H9 (cell line): ENCODE data around the gene CATSPERZ. TPM values are rescaled to one million over a fixed set of nuclear protein-coding genes. Genes with fewer than 3 reads are reported as not detected.
A peak's percentile ranks its signal among the peaks of the same experiment; 100 is the strongest.

Source experiments
- DNase-seq: peaks from one replicate; pipeline ENCODE4 v3.0.0-alpha.2; 2017
- H2AFZ ChIP-seq: one replicate; pipeline ENCODE4 v1.6.1; 2013; ENCODE audit warnings: mild to moderate bottlenecking, low read length, control low read depth, moderate library complexity
- H2AK5ac ChIP-seq: 2 replicates; pipeline ENCODE4 v1.6.1; 2013; ENCODE audit warnings: low read length, control low read depth, mixed read lengths; ENCODE audit not compliant: insufficient read length
- H2BK120ac ChIP-seq: one replicate; pipeline ENCODE4 v1.6.1; 2013; ENCODE audit warnings: low read depth, mild to moderate bottlenecking, low read length, control low read depth, inconsistent platforms; ENCODE audit not compliant: poor library complexity, severe bottlenecking
- H2BK12ac ChIP-seq: 2 replicates; pipeline ENCODE4 v1.6.1; 2013; ENCODE audit warnings: low read length, control low read depth, mixed read lengths, low read depth; ENCODE audit not compliant: insufficient read length
- H2BK15ac ChIP-seq: 2 replicates; pipeline ENCODE4 v1.6.1; 2013; ENCODE audit warnings: low read depth, low read length, control low read depth
- H2BK20ac ChIP-seq: one replicate; pipeline ENCODE4 v1.6.1; 2013; ENCODE audit warnings: low read depth, mild to moderate bottlenecking, low read length, control low read depth, inconsistent platforms; ENCODE audit not compliant: poor library complexity, severe bottlenecking
- H2BK5ac ChIP-seq: 2 replicates; pipeline ENCODE4 v1.6.1; 2013; ENCODE audit warnings: low read length, control low read depth, mixed read lengths; ENCODE audit not compliant: insufficient read length
- H3K14ac ChIP-seq: 2 replicates; pipeline ENCODE4 v1.6.1; 2013; ENCODE audit warnings: low read length, control low read depth; ENCODE audit not compliant: insufficient read depth
- H3K18ac ChIP-seq: 2 replicates; pipeline ENCODE4 v1.6.1; 2013; ENCODE audit warnings: low read depth, mild to moderate bottlenecking, mixed read lengths, low read length, control low read depth; ENCODE audit not compliant: insufficient read length
- H3K23ac ChIP-seq: 2 replicates; pipeline ENCODE4 v1.6.1; 2013; ENCODE audit warnings: low read length, control low read depth, mixed read lengths, low read depth; ENCODE audit not compliant: insufficient read length
- H3K23me2 ChIP-seq: 2 replicates; pipeline ENCODE4 v1.6.1; 2013; ENCODE audit warnings: low read depth, mild to moderate bottlenecking, mixed read lengths, low read length, control low read depth; ENCODE audit not compliant: insufficient read length, poor library complexity, severe bottlenecking
- H3K27ac ChIP-seq: 2 replicates; pipeline ENCODE4 v1.5.1; 2013; ENCODE audit warnings: low read length, control low read depth, mixed read lengths, low read depth; ENCODE audit not compliant: insufficient read length
- H3K27me3 ChIP-seq: 2 replicates; pipeline ENCODE4 v1.6.1; 2013; ENCODE audit warnings: low read length, control low read depth, inconsistent platforms; ENCODE audit not compliant: insufficient read depth
- H3K4ac ChIP-seq: 2 replicates; pipeline ENCODE4 v1.6.1; 2013; ENCODE audit warnings: low read depth, mild to moderate bottlenecking, control low read depth, inconsistent platforms, low read length, moderate library complexity
- H3K4me1 ChIP-seq: 2 replicates; pipeline ENCODE4 v1.6.1; 2013; ENCODE audit warnings: low read length, control low read depth, inconsistent platforms; ENCODE audit not compliant: insufficient read depth
- H3K4me2 ChIP-seq: 2 replicates; pipeline ENCODE4 v1.6.1; 2013; ENCODE audit warnings: low read length, control low read depth, mixed read lengths; ENCODE audit not compliant: insufficient read length, insufficient read depth
- H3K56ac ChIP-seq: 2 replicates; pipeline ENCODE4 v1.6.1; 2013; ENCODE audit warnings: low read depth, mild to moderate bottlenecking, mixed read lengths, low read length, control low read depth; ENCODE audit not compliant: insufficient read length
- H3K79me1 ChIP-seq: 2 replicates; pipeline ENCODE4 v1.6.1; 2013; ENCODE audit warnings: low read depth, mild to moderate bottlenecking, moderate library complexity, low read length, control low read depth, inconsistent platforms; ENCODE audit not compliant: insufficient read depth, poor library complexity, severe bottlenecking
- H3K79me2 ChIP-seq: 2 replicates; pipeline ENCODE4 v1.6.1; 2013; ENCODE audit warnings: low read length, control low read depth, inconsistent platforms; ENCODE audit not compliant: insufficient read depth
- H3K9ac ChIP-seq: 2 replicates; pipeline ENCODE4 v1.6.1; 2013; ENCODE audit warnings: low read length, control low read depth, mixed read lengths; ENCODE audit not compliant: insufficient read length; ENCODE audit errors: extremely low read depth
- H3K9me3 ChIP-seq: one replicate; pipeline ENCODE4 v1.6.1; 2013; ENCODE audit warnings: low read depth, low read length, inconsistent platforms; ENCODE audit not compliant: control insufficient read depth
- H3T11ph ChIP-seq: one replicate; pipeline ENCODE4 v1.6.1; 2013; ENCODE audit warnings: mild to moderate bottlenecking, low read length, control low read depth, inconsistent platforms
- H4K20me1 ChIP-seq: one replicate; pipeline ENCODE4 v1.6.1; 2013; ENCODE audit not compliant: control insufficient read depth, insufficient read length, insufficient read depth
- H4K5ac ChIP-seq: 2 replicates; pipeline ENCODE4 v1.6.1; 2013; ENCODE audit warnings: low read depth, mild to moderate bottlenecking, mixed read lengths, low read length, control low read depth; ENCODE audit not compliant: insufficient read length
- H4K8ac ChIP-seq: replicated peaks from 2 replicates; pipeline ENCODE4 v1.6.1; 2013; ENCODE audit warnings: low read length, control low read depth, mixed read lengths, low read depth; ENCODE audit not compliant: insufficient read length
- H4K91ac ChIP-seq: 2 replicates; pipeline ENCODE4 v1.6.1; 2013; ENCODE audit warnings: low read depth, mild to moderate bottlenecking, moderate library complexity, mixed read lengths, low read length, control low read depth; ENCODE audit not compliant: insufficient read length
- H3K27ac Mint-ChIP-seq, 3 experiments: 2 replicates in 2 of 3; 3 replicates in 1 of 3; pipeline ENCODE4 v1.8.0; 2020 to 2021; ENCODE audit warnings: mixed read lengths in 3 of 3, mild to moderate bottlenecking in 1 of 3, moderate library complexity in 1 of 3
- H3K27me3 Mint-ChIP-seq: 2 replicates; pipeline ENCODE4 v1.8.0; 2021; ENCODE audit warnings: low read depth, mild to moderate bottlenecking, moderate library complexity, mixed read lengths
- H3K36me3 Mint-ChIP-seq, 3 experiments: 2 replicates in 2 of 3; 3 replicates in 1 of 3; pipeline ENCODE4 v1.8.0; 2020 to 2021; ENCODE audit warnings: low read depth in 3 of 3, mixed read lengths in 3 of 3; ENCODE audit not compliant: insufficient read depth in 1 of 3
- H3K4me1 Mint-ChIP-seq, 2 experiments: 2 replicates each; pipeline ENCODE4 v1.8.0; 2020; ENCODE audit warnings: mixed read lengths in 2 of 2
- H3K4me3 Mint-ChIP-seq, 2 experiments: 2 replicates in 1 of 2; 3 replicates in 1 of 2; pipeline ENCODE4 v1.8.0; 2020 to 2021; ENCODE audit warnings: mild to moderate bottlenecking in 2 of 2, mixed read lengths in 2 of 2, moderate library complexity in 1 of 2
- H3K9me3 Mint-ChIP-seq, 2 experiments: 2 replicates in 1 of 2; 3 replicates in 1 of 2; pipeline ENCODE4 v1.8.0; 2020; ENCODE audit warnings: mild to moderate bottlenecking in 2 of 2, mixed read lengths in 2 of 2, moderate library complexity in 1 of 2
- CTCF ChIP-seq: fragments of 200-600 bp; sonication (generic); conservative IDR thresholded peaks from 3 replicates; pipeline ENCODE4 v1.8.0; 2021; ENCODE audit warnings: antibody characterized with exemption, mild to moderate bottlenecking
- WGBS: extraction: QIAGEN DNeasy Blood & Tissue Kit; methylation state at CpG from one replicate; pipeline ENCODE4 v1.1.7; 2013; ENCODE audit warnings: missing lambda C conversion rate, low lambda C conversion rate, mixed read lengths; ENCODE audit not compliant: insufficient read length; ENCODE audit errors: extremely low coverage; 5-methylcytosine and 5-hydroxymethylcytosine counted together
- total RNA-seq: library from RNA; stranded (reverse); gene quantifications from 2 replicates; pipeline ENCODE4 v1.2.1, GENCODE V29; 2021

Gene CATSPERZ
- total RNA-seq, 1 experiment from 2014 or later = 0.92 TPM

GRCh38 chr11:64321026-64321425, 20.9 kb downstream of the CATSPERZ start:
- no peak for TF ChIP-seq CTCF
- H2BK5ac ChIP-seq = no peak overlapping the region
- H3K9me3 ChIP-seq = no peaks in the 10 kb centered on the region
- no peak overlapping the region for H3K14ac ChIP-seq
- Mint-ChIP-seq H3K27ac (peak overlapping the region in 2 of 3 experiments; percentile 57 to 60; a peak in 4 of 7 replicates), H3K36me3 (peaks cover 15 to 32% (median 31%) of the 10 kb centered on the region in 3 experiments; a peak in 6 of 7 replicates), H3K27me3 (no peaks in the 10 kb centered on the region), H3K4me3 (peak overlapping the region in 1 of 2 experiments; percentile 65; a peak in 2 of 5 replicates), H3K9me3 (no peaks in the 10 kb centered on the region), H3K4me1 (peaks cover 29 to 34% of the 10 kb centered on the region in 2 experiments)
- no peaks in the 10 kb centered on the region for H3K79me1 ChIP-seq
- H4K20me1 ChIP-seq = peaks cover 2% of the 10 kb centered on the region
- no peak overlapping the region for H4K5ac ChIP-seq
- H3K79me2 ChIP-seq = no peaks in the 10 kb centered on the region
- no peak overlapping the region for H2AFZ ChIP-seq
- no CpG with 5 or more reads among the region's 5 CpGs for WGBS
- no peak overlapping the region for H2BK15ac ChIP-seq
- no peak for DNase-seq
- H3K9ac ChIP-seq = no peak overlapping the region
- H3K4ac ChIP-seq = no peak overlapping the region
- H4K91ac ChIP-seq = no peak overlapping the region
- no peak overlapping the region for H2BK120ac ChIP-seq
- no peak overlapping the region for H3K23ac ChIP-seq
- no peak overlapping the region for H3K18ac ChIP-seq
- peaks cover 3% of the 10 kb centered on the region for H3K23me2 ChIP-seq
- H2BK12ac ChIP-seq = no peak overlapping the region
- no peak overlapping the region for H3K27ac ChIP-seq
- H3K4me1 ChIP-seq = no peaks in the 10 kb centered on the region; the same call in 1 of the 2 replicates
- no peaks in the 10 kb centered on the region for H3K27me3 ChIP-seq
- no peak overlapping the region for H3T11ph ChIP-seq
- no peak overlapping the region for H3K4me2 ChIP-seq
- no peak overlapping the region for H2BK20ac ChIP-seq
- H4K8ac ChIP-seq = no peak overlapping the region
- H2AK5ac ChIP-seq = no peak overlapping the region
- no peak overlapping the region for H3K56ac ChIP-seq
